NK-92 treated with Interleukin-12 subunit alpha and Interleukin-12 subunit beta, amount 100 ng/mL, for 24 hours (cell line): ENCODE results near the gene EGLN3.
"Not testable (repeated sequence)": the region's sequence is repeated elsewhere in the genome, so short reads cannot be mapped to it uniquely, and the experiment has no call there.

Experiments used
- DNase-seq: peaks from one replicate; lab custom pipeline; 2025; lab: John Stamatoyannopoulos, UW

The EGLN3 gene

GRCh38 chr14:33950320-33951182 is at the start of gene EGLN3:
EGLN3 (minus strand) TSS chr14:33951074; CDS start chr14:33950752, 322 bp downstream.
- DNase-seq = no peak

- no peak for DNase-seq
Observed at GRCh38 chr14:34000396-34000795, 49.5 kb upstream of the EGLN3 start.

- DNase-seq = no peak
Observed at GRCh38 chr14:33999771-34000291, 49.0 kb upstream of the EGLN3 start.

GRCh38 chr14:33997611-33998010 is 46.7 kb upstream of the EGLN3 start:
- DNase-seq = no peak

- no peak for DNase-seq
Observed at GRCh38 chr14:33996462-33996861, 45.6 kb upstream of the EGLN3 start.

- no peak for DNase-seq
Observed at GRCh38 chr14:33993246-33993645, 42.4 kb upstream of the EGLN3 start.

- DNase-seq = no peak
Observed at GRCh38 chr14:33992274-33993007, 41.6 kb upstream of the EGLN3 start.

GRCh38 chr14:33990790-33991189 is 39.9 kb upstream of the EGLN3 start:
- no peak for DNase-seq

GRCh38 chr14:33987565-33988080 is 36.7 kb upstream of the EGLN3 start:
- no peak for DNase-seq

GRCh38 chr14:33986804-33987203 is 35.9 kb upstream of the EGLN3 start:
- DNase-seq = no peak

- DNase-seq = no peak
Observed at GRCh38 chr14:33985242-33985641, 34.4 kb upstream of the EGLN3 start.

- DNase-seq = no peak
Observed at GRCh38 chr14:33979613-33980276, 28.9 kb upstream of the EGLN3 start.

GRCh38 chr14:33978892-33979612 is 28.2 kb upstream of the EGLN3 start:
- DNase-seq = no peak

GRCh38 chr14:33972583-33973081 is 21.8 kb upstream of the EGLN3 start:
- no peak for DNase-seq

GRCh38 chr14:33969846-33970245 is 19.0 kb upstream of the EGLN3 start:
- not testable (repeated sequence) for DNase-seq

GRCh38 chr14:33968722-33969121 is 17.8 kb upstream of the EGLN3 start:
- no peak for DNase-seq

- DNase-seq = no peak
Observed at GRCh38 chr14:33967138-33967537, 16.3 kb upstream of the EGLN3 start.

GRCh38 chr14:33966276-33966675 is 15.4 kb upstream of the EGLN3 start:
- DNase-seq = no peak

- DNase-seq = no peak
Observed at GRCh38 chr14:33964599-33965317, 13.9 kb upstream of the EGLN3 start.

GRCh38 chr14:33963892-33964291 is 13.0 kb upstream of the EGLN3 start:
- no peak for DNase-seq

GRCh38 chr14:33962466-33962865 is 11.6 kb upstream of the EGLN3 start:
- DNase-seq = not testable (repeated sequence)
